ENCODE results near the gene RNF123.

The RNF123 gene

DNA sequence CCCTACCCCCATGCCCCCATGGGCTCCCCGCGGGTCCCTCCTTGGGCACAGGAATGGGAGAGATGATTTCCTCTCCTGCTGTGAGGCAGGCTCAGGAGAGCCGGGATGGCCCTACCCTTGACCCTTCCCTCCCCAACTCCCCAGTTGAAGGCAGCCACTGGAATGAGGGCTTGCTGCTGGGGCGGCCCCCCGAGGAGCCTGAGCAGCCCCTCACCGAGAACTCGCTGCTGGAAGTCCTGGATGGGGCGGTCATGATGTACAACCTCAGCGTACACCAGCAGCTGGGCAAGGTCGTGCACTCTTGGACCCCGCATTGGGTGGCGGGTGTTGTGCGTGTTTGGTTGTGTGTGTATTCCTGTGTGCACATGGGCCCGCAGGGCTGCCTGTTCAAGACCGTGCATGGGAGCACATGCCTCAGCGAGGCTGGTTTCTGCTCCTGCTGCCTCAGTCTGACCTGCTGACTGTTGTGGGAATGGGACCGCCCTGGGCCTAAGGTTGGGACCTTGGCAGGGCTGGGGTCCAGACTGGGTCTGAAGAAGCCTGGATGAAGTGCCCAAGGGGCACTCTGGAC lies 16.1 kb downstream of the RNF123 start:
- no peak for DNase-seq

DNA sequence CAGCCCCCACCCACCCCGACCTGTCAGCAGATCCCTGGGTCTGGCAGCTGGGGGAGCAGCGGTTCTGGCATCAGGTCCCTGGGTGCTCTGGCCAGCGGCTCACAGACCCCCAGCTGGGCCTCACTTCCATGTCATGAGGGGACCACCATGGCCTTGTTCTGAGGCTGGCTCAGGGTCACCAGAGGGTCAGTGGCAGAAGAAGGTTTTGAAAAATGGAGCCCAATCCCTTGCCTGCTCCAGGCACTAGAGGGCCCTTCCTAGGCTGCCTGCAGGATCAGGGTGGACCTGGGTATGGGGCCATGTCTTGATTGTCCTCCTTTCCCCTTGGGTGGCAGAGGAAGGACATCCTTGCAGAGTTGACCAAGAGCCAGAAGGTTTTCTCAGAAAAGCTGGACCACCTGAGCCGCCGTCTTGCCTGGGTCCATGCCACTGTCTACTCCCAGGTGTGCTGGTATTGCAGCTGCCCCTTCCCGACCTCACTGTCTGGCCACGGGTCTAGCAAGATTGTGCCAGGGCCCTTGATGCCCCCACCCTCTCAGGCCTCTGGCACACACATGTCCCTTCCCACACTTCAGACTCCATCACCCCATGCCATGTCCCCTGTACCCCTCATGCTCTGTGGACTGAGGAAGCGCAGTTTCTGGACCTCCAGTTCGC lies 17.2 kb downstream of the RNF123 start:
- no peak for DNase-seq

DNA sequence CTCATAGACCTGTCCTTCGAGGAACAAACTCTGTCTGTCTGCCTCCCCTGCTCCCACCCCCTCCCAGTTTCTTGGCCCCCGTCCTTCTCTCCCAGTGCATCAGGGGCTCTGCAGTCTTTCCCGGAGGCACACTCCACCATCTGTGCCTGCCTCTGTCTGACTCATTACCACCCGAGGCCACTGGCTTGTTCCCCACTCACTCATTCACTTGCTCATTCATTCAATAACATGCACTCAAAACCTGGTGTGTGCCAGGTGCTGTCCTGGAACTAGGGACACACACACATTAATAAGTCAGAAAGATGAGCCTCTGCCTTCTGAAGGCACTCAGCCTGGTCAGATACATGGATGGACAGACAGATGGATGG lies 17.7 kb downstream of the RNF123 start:
- DNase-seq: no peak

DNA sequence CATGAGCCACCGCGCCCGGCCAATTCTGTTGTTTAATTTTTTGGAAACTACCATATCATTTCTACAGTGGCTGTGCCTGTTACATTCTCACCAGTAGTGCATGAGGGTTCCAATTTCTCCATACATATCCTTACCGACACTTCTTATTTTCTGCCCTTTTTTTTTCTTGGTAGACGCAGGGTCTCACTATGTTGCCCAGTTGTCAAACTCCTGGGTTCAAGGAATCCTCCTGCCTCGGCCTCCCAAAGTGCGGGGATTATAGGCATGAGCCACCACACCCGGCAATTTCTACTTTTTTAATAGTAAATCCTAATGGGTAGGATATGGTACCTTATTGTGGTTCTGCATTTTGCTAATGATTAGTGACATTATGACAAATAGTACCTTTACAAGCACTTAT lies 20.5 kb downstream of the RNF123 start:
- DNase-seq: no peak

DNA sequence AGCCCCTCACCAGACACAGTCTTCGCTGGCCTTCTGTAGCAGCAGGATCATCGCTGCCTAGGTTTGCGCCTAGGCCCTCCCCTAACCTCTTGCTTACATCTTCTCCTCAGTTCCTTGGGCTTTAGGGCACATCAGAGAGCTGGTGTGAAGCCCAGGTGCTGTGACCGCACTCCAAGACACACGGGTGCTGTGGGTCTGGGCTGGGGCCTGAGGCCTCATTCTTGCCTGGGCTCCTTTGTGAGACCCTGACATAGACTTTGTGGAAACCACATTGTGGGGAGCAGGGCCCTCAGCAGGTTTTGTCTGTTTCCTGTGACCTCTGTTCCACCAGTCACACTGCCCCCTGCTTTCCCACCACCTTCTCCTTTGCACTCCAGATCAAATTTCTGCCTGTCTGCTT lies 22.1 kb downstream of the RNF123 start:
- DNase-seq: no peak

DNA sequence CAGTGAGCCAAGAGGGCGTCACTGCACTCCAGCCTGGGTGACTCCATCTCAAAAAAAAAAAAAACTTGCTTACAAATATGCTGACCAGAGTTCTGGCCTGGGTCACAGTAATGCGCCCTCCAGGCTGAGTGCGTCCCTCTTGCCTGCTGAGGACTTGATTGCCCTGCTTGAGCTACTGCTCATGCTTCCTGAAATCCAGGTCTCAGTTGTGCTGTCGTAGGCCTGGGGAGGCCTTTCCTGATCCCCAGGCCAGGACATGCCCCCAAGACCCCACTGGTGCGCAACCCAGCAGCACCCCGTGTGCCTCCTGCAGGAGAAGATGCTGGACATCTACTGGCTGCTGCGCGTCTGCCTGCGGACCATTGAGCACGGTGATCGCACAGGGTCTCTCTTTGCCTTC lies 22.8 kb downstream of the RNF123 start:
- no peak for DNase-seq

DNA sequence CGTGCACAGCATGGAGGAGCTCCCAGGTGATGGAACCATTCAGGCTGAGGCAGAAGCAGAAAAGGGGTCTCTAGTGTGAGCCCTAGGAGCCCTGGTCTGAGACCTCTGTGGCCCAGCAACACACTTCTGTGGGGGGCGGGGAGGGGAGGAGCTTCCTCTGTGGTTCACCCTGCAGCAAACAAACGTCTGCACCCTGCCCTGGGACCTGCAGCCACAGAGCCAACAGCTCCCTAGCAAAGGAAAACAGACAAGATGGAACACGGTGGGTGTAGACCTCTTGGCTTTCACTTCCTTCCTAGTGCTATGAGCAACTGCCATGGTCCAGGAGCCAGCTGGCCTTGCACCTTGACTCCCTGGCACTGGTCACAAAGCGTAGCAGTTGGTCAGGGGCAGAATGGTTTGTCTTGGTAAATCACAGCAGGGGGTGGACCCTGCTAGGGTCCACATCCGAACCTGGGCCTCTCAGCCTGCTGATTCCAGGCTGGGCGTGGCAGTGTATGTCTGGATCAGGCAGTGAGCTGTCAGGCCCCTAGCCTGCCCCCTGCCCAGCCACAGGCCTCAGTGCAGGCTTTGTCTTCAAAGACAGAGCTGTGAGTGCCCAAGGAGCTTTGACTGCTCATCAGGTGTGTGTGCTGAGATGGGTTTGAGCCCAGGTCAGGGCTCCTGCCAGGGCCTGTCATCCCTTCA lies 23.4 kb downstream of the RNF123 start:
- DNase-seq: no peak

DNA sequence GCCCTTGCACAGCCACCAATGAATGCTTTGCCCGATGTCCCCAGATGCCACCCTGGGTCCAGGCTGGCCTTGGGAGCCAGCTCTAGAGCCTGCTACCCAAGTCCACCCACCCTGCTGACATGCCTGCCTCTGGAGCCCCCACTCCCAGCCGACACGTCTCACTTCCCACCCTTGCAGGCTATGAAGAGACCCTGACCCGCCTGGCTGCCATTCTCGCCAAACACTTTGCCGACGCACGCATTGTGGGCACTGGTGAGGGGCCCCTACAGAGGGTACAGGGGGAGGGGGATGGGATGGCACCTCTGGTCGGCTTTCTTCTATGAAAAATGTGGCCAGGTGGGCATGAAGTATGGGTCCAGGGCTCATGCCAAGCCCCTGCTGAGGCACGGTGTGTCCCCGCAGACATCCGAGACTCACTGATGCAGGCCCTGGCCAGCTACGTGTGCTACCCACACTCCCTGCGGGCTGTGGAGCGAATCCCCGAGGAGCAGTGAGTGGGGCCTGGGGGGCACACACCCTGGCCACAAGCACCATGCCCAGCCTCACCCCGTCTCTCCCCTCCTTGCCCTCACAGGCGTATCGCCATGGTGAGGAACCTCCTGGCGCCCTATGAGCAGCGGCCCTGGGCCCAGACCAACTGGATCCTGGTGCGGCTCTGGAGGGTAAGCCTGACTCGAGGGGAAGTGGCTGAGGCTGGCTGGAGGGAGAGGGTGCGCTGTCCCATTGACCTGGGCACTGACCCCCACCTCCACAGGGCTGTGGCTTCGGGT lies 24.2 kb downstream of the RNF123 start:
- no peak for DNase-seq

DNA sequence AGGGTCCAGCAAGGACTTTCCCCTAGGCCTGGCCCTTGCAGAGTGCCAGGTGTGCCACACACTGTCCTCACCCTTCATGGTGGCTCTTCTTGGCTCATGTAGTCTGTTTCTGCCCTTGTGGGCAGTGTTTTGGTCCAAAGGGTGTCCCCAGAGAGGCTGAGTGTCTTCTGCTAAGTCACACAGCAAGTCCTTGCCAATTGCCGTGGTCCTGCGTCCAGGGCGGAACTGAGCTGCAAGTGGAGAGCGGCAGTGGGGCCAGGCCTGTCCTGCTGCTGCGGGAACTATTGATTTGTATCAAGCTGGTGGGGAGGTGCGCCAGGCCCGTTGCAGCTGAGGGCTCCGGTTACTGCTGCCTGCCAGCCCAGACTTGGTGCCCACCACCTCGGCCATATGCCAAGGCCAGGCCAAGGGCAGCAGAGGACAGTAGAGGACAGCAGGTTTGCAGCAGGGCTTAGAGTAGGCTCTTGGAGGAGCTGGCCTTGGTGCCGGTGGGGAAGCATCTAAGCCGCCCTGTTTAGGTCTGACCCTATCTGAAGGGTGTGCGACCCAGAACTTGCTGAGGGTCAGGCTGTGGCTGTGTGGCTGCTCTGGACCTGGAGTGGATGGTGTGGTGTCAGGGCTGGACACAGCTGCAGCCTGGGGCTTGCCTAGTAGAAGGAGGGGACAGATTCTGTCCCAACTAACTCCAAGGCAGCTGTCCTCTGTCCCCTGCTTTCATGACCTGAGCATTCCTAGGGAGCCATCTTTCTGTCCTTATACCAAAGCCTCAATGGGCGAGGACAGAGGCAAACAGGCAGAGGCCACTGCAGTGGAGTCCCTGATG lies 25.6 kb downstream of the RNF123 start:
- no peak for DNase-seq

DNA sequence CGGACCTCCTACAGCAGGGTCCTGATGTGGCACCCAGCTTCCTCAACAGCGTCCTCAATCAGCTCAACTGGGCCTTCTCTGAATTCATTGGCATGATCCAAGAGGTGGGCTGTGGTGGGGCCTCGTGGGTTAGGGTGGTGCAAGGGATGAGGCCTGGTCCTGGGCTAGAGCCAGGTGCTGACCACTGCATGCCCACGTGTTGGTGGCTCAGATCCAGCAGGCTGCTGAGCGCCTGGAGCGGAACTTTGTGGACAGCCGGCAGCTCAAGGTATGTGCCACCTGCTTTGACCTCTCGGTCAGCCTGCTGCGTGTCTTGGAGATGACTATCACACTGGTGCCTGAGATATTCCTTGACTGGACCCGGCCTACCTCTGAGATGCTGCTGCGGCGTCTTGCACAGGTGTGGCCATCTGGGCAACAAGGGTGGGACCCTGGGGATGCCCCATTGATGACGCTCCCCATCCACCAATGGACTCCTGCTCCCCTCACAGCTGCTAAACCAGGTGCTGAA lies 26.3 kb downstream of the RNF123 start:
- DNase-seq: no peak

DNA sequence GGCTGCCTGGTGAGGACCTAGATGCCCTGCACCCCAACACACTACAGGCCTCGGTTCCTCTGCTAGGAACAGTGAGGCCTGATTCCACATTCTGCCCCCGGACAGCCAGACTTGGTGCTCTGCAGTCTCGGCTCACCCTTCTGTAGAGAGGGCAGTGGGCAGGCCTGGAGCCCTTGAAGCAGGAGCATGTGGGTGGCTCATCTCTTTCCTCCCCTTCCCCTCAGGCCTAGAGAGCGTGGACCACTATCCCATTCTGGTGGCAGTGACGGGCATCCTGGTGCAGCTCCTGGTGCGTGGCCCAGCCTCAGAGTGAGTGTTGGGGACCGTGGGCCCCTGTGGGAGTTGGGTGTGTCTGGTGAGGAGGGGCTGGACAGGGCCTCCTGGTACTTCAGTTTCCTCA lies 26.8 kb downstream of the RNF123 start:
- DNase-seq: no peak

DNA sequence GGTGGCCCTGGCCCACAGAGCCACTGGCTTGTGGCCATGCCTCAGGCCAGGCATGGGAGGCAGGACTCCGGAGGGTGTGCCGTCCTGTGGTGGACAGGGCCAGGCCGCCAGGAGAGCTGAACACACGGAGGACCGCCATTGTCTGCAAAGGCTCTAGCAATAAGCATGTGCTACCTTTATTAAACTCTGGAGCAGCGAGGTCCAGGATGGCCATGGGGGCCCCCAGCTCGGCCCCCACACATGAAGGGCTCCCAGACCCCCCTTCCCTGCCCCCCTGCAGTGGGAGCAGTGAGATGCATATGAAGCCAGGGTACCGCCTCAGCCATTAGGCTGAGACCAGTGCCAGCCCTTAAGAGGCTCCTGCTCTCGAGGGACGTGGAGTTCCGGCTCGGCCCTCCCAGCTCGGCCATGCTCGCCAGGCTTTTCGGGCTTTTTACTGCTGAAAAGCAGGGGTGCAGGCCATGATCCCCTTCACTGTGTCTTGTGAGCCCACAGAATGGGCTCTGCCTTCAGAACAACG lies 27.4 kb downstream of the RNF123 start:
- DNase-seq: no peak

DNA sequence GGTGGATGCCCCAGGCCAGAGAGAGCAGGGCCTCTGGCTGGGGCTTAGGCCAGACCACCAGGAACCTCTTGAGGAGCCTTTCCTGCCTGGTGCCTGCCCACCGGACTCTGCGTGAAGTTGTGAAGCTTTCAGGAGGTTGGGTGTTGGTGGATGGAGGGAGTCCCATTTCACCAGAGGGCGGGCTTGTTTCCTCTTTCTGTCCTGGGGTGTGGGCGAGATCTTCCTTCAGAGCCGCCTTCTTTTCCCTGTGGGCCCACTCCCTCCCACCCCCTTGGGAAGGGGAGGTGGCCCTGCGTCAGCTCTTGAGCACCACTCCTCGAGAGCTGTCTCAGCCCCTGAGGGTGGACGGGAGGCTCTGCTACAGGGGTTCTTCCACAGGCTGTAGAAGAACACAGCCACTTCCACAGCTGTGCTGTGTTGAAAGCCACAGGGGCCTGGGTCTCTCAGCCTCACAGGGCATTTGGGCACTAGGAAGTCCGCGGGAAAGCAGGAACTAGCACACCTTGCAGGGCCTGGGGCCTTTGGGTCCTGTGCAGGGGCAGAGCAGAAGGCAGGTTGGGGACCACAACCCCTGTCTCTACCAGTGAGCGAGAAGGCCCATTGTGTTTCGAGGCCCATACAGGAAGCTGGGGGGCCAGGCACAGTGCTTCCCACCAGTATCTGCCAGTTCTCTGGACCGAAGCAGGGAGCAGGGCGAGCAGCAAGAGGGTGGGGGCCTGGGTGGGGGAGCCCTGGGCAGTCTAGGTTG lies 28.0 kb downstream of the RNF123 start:
- DNase-seq: no peak

DNA sequence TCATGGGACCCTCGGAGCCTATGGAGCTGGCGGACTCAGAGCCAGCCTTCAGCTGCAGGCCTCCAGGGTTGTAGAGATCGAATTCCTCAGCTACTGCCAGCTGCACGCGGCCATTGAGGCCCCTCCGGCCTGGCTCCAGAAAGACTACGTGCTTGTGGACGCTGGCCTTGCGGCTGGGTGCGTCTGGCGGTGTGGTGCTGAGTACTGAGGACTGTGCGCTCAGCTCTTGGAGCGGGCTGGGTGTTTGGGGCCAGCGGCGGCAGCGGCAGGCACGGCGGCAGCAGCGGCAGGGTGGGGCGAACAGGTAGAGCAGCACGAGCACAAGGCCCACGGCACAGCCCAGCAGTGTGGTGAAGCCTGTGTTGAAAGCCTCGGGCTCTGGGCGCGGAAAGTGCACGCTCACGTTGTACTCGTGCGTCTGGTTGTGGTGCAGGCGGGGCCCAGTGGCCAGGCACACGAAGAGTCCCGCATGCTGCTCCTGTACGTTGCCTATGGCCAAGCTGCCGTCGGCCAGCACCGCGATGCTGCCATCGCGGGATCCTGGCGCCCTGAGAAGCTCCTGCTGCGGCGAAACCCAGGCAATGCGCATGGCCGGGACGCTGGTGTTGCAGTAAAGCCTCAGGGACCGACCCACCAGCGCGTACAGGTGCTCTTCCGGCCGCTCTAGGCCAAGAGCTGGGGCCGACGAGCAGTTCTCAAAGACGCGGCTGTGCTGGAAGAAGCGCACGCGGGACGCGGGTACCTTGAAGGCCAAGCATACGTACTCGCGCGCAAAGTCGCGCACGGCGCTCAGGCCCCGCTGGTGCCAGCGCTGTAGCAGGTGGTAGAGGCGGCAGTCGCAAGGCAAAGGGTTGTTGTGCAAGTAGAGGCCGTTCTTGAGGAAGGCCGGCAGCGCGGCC lies 28.9 kb downstream of the RNF123 start:
- DNase-seq: no peak

DNA sequence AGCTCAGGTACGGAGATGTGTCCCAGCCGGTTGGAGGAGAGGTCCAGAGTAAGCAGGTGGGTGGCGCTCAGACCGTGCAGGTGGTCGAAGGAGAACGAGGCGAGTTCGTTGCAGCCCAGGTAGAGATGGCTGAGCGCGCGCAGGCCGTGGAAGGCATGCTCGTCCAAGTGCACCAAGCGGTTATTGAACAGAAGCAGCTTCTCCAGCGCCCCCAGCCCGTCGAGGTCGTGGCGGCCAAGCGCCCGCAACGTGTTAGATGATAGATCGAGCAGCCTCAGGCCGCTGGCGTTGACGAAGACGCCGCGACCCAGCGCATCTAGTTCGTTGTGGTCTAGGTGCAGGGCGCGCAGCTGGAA lies 29.5 kb downstream of the RNF123 start:
- no peak for DNase-seq

DNA sequence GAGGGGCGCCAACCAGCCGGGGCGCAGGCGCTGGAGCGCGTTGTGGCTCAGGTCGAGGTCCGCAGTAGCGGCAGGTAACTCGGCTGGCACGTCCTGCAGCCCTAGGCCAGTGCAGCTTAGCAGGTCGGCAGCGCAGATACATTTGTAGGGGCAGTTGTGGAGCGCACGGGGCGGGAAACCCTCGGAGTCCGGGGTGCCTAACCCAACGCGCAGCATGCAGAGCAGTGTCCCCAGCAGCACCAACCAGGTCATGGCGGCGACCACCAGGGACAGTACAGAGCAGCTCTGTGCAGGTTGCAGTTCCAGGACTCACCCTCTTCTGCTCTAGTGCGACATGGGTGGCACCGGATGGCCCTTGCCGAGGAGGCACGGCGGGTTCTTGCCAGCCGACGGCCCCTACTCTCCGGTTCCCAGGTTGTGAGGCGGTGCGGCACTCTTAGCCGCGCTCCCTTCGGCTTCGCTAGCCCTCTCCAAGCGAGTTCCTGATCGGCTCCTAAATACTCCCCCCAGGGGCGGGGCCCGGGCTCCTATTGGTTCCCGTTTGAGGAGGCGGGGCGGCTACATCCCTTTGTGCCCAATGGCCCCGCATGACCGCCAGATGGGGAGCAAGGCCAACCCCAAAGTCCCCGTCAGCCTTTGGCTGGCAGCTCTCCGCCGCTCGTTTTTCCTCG lies 30.0 kb downstream of the RNF123 start, which contains the start of gene AMIGO3:
Gene AMIGO3, minus strand, starts transcription at position 471 of the 671 bp plus-strand sequence. Its CDS starts 219 bp downstream, at position 252.
- DNase-seq: peak; percentile 53

DNA sequence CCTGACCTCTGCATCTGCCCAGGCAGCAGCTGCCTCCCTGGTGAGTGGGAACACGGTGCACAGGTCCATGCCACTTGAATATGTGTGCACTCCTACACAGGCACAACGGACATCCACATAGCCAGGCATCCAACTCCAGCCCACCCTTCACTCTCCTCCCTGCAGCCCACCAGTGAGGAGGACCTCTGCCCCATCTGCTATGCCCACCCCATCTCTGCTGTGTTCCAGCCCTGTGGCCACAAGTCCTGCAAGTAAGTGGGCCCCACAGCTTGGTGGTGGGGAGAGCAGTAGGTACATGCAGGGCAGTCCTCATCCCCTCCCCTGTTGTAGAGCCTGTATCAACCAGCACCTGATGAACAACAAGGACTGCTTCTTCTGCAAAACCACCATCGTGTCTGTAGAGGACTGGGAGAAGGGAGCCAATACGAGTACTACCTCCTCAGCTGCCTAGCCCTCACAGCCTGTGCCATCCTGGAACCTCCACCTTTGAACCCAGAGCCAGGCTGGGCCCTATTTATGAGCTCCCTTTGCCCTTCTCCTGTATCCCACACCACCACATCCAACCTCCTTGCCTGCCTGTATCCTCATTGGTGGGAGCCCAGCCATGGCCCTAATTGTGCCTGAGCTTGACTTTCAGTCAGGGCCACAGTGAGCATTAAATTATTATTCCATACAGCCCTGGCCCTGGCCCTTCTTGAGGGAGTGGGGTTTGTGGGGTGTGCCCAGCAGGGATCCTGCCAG lies 31.7 kb downstream of the RNF123 start:
- no peak for DNase-seq

DNA sequence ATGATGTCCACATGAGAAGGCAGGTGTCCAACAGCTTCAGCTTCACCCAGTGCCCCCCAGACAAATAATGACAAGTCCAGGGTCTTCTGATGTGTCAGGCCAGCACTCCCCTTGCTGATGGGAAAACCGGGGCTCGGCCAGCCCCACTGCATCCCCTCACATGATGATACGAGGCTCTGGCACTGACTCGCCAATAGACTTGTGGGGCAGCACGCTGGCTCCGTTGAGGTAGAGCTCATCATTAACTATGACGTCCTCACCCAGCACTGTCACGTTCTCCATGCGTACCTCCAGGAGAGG lies 32.2 kb downstream of the RNF123 start:
- no peak for DNase-seq

Measured in NCI-H748 treated with DMSO at 0.1 percent for 48 hours (cell line).